Neutrophil (primary cell): ENCODE data around the gene ATF4.
A peak's percentile ranks its signal among the peaks of the same experiment; 100 is the strongest.

Experiments
- H3K27ac ChIP-seq: fragments of 200-600 bp; sonication (generic); 2 replicates; pipeline ENCODE4 v1.5.1; 2016; ENCODE audit warnings: mild to moderate bottlenecking, moderate library complexity
- H3K27me3 ChIP-seq: fragments of 200-600 bp; sonication (generic); 2 replicates; pipeline ENCODE4 v1.6.0; 2016; ENCODE audit warnings: mild to moderate bottlenecking
- H3K36me3 ChIP-seq: fragments of 200-600 bp; sonication (generic); 2 replicates; pipeline ENCODE4 v1.5.1; 2017
- H3K4me1 ChIP-seq, 2 experiments: fragments of 200-600 bp in 1 of 2; sonication (generic) in 1 of 2; 1 replicate in 1 of 2; 2 replicates in 1 of 2; pipeline versions ENCODE4 v1.5.1 to v1.6.1; 2013 to 2016; ENCODE audit warnings: low read depth in 1 of 2, low read length in 1 of 2, mild to moderate bottlenecking in 1 of 2, moderate library complexity in 1 of 2; ENCODE audit not compliant: control insufficient read depth in 1 of 2, insufficient read depth in 1 of 2
- H3K4me3 ChIP-seq, 2 experiments: fragments of 200-600 bp in 1 of 2; sonication (generic) in 1 of 2; 1 replicate in 1 of 2; 2 replicates in 1 of 2; pipeline ENCODE4 v1.5.1; 2013 to 2016; ENCODE audit warnings: low read depth in 1 of 2, low read length in 1 of 2, mild to moderate bottlenecking in 1 of 2, moderate library complexity in 1 of 2
- H3K9me3 ChIP-seq: fragments of 200-600 bp; sonication (generic); 2 replicates; pipeline ENCODE4 v1.5.1; 2016
- CTCF ChIP-seq: fragments of 200-600 bp; sonication (generic); IDR thresholded peaks from 2 replicates; pipeline ENCODE4 v1.5.1; 2016; ENCODE audit warnings: antibody characterized with exemption

Gene ATF4

GRCh38 chr22:39532215-39533073 lies 12.1 kb downstream of the ATF4 start, which contains the start of gene RPS19BP1:
TSS of gene RPS19BP1 (minus strand) at chr22:39532748. CDS start at chr22:39532738, 10 bp downstream.
- H3K4me1 ChIP-seq: peaks cover 64 to 69% of the 10 kb centered on the region in 2 experiments
- H3K27me3 ChIP-seq: no peaks in the 10 kb centered on the region
- H3K36me3 ChIP-seq: peaks cover 31% of the 10 kb centered on the region
- peak within 1 kb of the TSS; percentile 86 to 90 for H3K4me3 ChIP-seq
- peak within 1 kb of the TSS; percentile 94 for H3K27ac ChIP-seq
- no peaks in the 10 kb centered on the region for H3K9me3 ChIP-seq
- peak; percentile 46 for TF ChIP-seq CTCF

GRCh38 chr22:39534092-39534506 lies 13.7 kb downstream of the ATF4 start:
- H3K4me1 ChIP-seq: peaks cover 48 to 52% of the 10 kb centered on the region in 2 experiments
- no peaks in the 10 kb centered on the region for H3K9me3 ChIP-seq
- H3K36me3 ChIP-seq: peaks cover 24% of the 10 kb centered on the region
- no peaks in the 10 kb centered on the region for H3K27me3 ChIP-seq
- TF ChIP-seq CTCF: no peak
- peak overlapping the region; percentile 94 for H3K27ac ChIP-seq
- no peak overlapping the region for H3K4me3 ChIP-seq

- H3K27ac ChIP-seq: peak overlapping the region; percentile 94
- TF ChIP-seq CTCF: peak; percentile 83
- H3K4me1 ChIP-seq: peaks cover 41 to 46% of the 10 kb centered on the region in 2 experiments
- H3K27me3 ChIP-seq: no peaks in the 10 kb centered on the region
- H3K9me3 ChIP-seq: no peaks in the 10 kb centered on the region
- H3K4me3 ChIP-seq: no peak overlapping the region
- H3K36me3 ChIP-seq: peaks cover 17% of the 10 kb centered on the region
Measured at GRCh38 chr22:39534591-39535356, 14.4 kb downstream of the ATF4 start.

- Histone ChIP-seq H3K36me3 (peaks cover 11% of the 10 kb centered on the region), H3K27ac (no peak overlapping the region), H3K4me1 (peaks cover 35 to 40% of the 10 kb centered on the region in 2 experiments), H3K27me3 (no peaks in the 10 kb centered on the region), H3K9me3 (no peaks in the 10 kb centered on the region), H3K4me3 (no peak overlapping the region)
- TF ChIP-seq CTCF: no peak
Measured at GRCh38 chr22:39535357-39535725, 15.0 kb downstream of the ATF4 start.

GRCh38 chr22:39535831-39536449 lies 15.6 kb downstream of the ATF4 start:
- TF ChIP-seq CTCF: no peak

More at GRCh38 chr22:39535831-39536449, 15.6 kb downstream of the ATF4 start:
- H3K36me3 ChIP-seq: peaks cover 5% of the 10 kb centered on the region
- H3K27me3 ChIP-seq: no peaks in the 10 kb centered on the region
- H3K9me3 ChIP-seq: no peaks in the 10 kb centered on the region
- no peak overlapping the region for H3K4me3 ChIP-seq
- H3K4me1 ChIP-seq: peaks cover 29 to 34% of the 10 kb centered on the region in 2 experiments
- H3K27ac ChIP-seq: no peak overlapping the region
